Endodermal cell (in vitro differentiated cells): Measurements from ENCODE around the gene HSPH1. TPM values are rescaled to one million over a fixed set of nuclear protein-coding genes. Genes with fewer than 3 reads are reported as not detected.
A peak's percentile ranks its signal among the peaks of the same experiment; 100 is the strongest.

ENCODE experiments used
- DNase-seq: peaks from one replicate; pipeline ENCODE4 v3.0.0-alpha.2; 2017
- H3K27ac ChIP-seq: 2 replicates; pipeline ENCODE4 v1.5.1; 2013; ENCODE audit warnings: mild to moderate bottlenecking, low read depth, low read length, moderate library complexity
- H3K27me3 ChIP-seq: 2 replicates; pipeline ENCODE4 v1.6.1; 2013; ENCODE audit warnings: mild to moderate bottlenecking, low read length, moderate library complexity; ENCODE audit not compliant: insufficient read depth, control insufficient read depth, poor library complexity, severe bottlenecking
- H3K36me3 ChIP-seq: 2 replicates; pipeline ENCODE4 v1.7.0; 2013; ENCODE audit warnings: mild to moderate bottlenecking, low read length, moderate library complexity; ENCODE audit not compliant: control insufficient read depth, insufficient read depth
- H3K4me1 ChIP-seq: one replicate; pipeline ENCODE4 v1.7.0; 2013; ENCODE audit warnings: low read length; ENCODE audit not compliant: control insufficient read depth, insufficient read depth
- H3K4me3 ChIP-seq: 2 replicates; pipeline ENCODE4 v1.5.1; 2013; ENCODE audit warnings: mild to moderate bottlenecking, low read length, moderate library complexity
- H3K9ac ChIP-seq: 2 replicates; pipeline ENCODE4 v1.6.1; 2013; ENCODE audit warnings: mild to moderate bottlenecking, low read length, moderate library complexity; ENCODE audit not compliant: poor library complexity, severe bottlenecking; ENCODE audit errors: extremely low read depth
- H3K9me3 ChIP-seq: 2 replicates; pipeline ENCODE4 v1.6.1; 2013; ENCODE audit warnings: mild to moderate bottlenecking, low read length, moderate library complexity; ENCODE audit not compliant: control insufficient read depth
- H3K27ac Mint-ChIP-seq: 2 replicates; pipeline ENCODE4 v1.8.0; 2020; ENCODE audit warnings: mixed read lengths
- H3K27me3 Mint-ChIP-seq: 2 replicates; pipeline ENCODE4 v1.8.0; 2021; ENCODE audit warnings: mild to moderate bottlenecking, mixed read lengths; ENCODE audit not compliant: insufficient read depth
- H3K36me3 Mint-ChIP-seq: 2 replicates; pipeline ENCODE4 v1.8.0; 2020; ENCODE audit warnings: low read depth, mixed read lengths
- H3K4me1 Mint-ChIP-seq: 2 replicates; pipeline ENCODE4 v1.8.0; 2020; ENCODE audit warnings: mixed read lengths
- H3K4me3 Mint-ChIP-seq: 2 replicates; pipeline ENCODE4 v1.8.0; 2020; ENCODE audit warnings: mild to moderate bottlenecking, moderate library complexity, mixed read lengths
- H3K9me3 Mint-ChIP-seq: 2 replicates; pipeline ENCODE4 v1.8.0; 2020; ENCODE audit warnings: mild to moderate bottlenecking, mixed read lengths
- CTCF ChIP-seq: fragments of 200-600 bp; sonication (generic); conservative IDR thresholded peaks from 2 replicates; pipeline ENCODE4 v1.5.0; 2021; ENCODE audit warnings: antibody characterized with exemption, mild to moderate bottlenecking
- WGBS, 2 experiments: methylation state at CpG; one replicate each; pipeline versions ENCODE4 v1.1.5 to v1.1.7; 2013; ENCODE audit warnings: missing lambda C conversion rate in 2 of 2, mixed read lengths in 1 of 2; ENCODE audit not compliant: insufficient coverage in 1 of 2, insufficient read length in 1 of 2; 5-methylcytosine and 5-hydroxymethylcytosine counted together
- total RNA-seq, 2 donors: library from RNA; stranded (reverse); fragmentation: NEBNext Ultra II Directional in 1 of 2; extraction: Animal tissue kit (Norgen Biotek cat#: 25700) in 1 of 2; gene quantifications; 2 replicates in 1 of 2; 3 replicates in 1 of 2; pipeline ENCODE4 v1.2.1, GENCODE V29; 2021

Gene HSPH1
- total RNA-seq, 2 donors from 2014 or later: 88.0 to 120 TPM

GRCh38 chr13:31105020-31105795 lies 56.5 kb downstream of the HSPH1 start:
- Histone ChIP-seq H3K9ac (no peak overlapping the region), H3K9me3 (no peaks in the 10 kb centered on the region), H3K27ac (no peak overlapping the region), H3K4me1 (no peaks in the 10 kb centered on the region), H3K4me3 (no peak overlapping the region), H3K27me3 (no peaks in the 10 kb centered on the region), H3K36me3 (no peaks in the 10 kb centered on the region)
- H3K27ac Mint-ChIP-seq: no peak overlapping the region
- H3K27me3 Mint-ChIP-seq: peaks cover 10% of the 10 kb centered on the region
- no peaks in the 10 kb centered on the region for H3K36me3 Mint-ChIP-seq
- WGBS, 2 experiments: 89 to 100% methylated on average over 2 to 6 of the region's 6 CpGs
- H3K4me1 Mint-ChIP-seq: peaks cover 1% of the 10 kb centered on the region
- DNase-seq: peak; percentile 55
- H3K9me3 Mint-ChIP-seq: no peaks in the 10 kb centered on the region
- H3K4me3 Mint-ChIP-seq: no peak overlapping the region
- peak; percentile 64 for TF ChIP-seq CTCF

DNA sequence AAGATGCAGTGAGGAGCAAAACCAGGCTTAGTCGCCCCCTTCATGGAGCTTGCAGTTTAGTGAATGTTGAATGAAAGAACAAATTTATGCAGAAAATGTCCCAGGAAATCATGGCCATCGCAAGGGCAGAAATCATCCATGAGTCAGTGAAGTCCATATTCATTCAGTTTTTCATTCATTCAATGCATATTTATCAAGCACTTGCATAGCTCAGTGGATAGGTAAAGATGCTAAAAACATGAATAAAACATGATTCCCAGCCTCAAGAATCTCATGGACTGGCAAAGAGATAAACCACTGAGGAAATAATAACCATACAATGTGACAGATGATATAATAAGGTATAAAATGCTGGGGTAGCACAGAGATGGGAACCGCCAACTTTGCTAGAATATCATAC lies 58.8 kb downstream of the HSPH1 start:
- H3K4me1 ChIP-seq: no peaks in the 10 kb centered on the region
- H3K4me3 ChIP-seq: no peak overlapping the region
- no peaks in the 10 kb centered on the region for H3K36me3 ChIP-seq
- H3K36me3 Mint-ChIP-seq: no peaks in the 10 kb centered on the region
- no peak for DNase-seq
- no peak overlapping the region for H3K27ac Mint-ChIP-seq
- no peaks in the 10 kb centered on the region for H3K9me3 ChIP-seq
- no peaks in the 10 kb centered on the region for H3K27me3 ChIP-seq
- peaks cover 8% of the 10 kb centered on the region for H3K27me3 Mint-ChIP-seq
- no peak for TF ChIP-seq CTCF
- no peak overlapping the region for H3K27ac ChIP-seq
- no peak overlapping the region for H3K4me3 Mint-ChIP-seq
- no peaks in the 10 kb centered on the region for H3K9me3 Mint-ChIP-seq
- H3K9ac ChIP-seq: no peak overlapping the region
- 97 to 100% methylated on average over 1 to 3 of the region's 3 CpGs for WGBS, 2 experiments
- peaks cover 5% of the 10 kb centered on the region for H3K4me1 Mint-ChIP-seq

DNA sequence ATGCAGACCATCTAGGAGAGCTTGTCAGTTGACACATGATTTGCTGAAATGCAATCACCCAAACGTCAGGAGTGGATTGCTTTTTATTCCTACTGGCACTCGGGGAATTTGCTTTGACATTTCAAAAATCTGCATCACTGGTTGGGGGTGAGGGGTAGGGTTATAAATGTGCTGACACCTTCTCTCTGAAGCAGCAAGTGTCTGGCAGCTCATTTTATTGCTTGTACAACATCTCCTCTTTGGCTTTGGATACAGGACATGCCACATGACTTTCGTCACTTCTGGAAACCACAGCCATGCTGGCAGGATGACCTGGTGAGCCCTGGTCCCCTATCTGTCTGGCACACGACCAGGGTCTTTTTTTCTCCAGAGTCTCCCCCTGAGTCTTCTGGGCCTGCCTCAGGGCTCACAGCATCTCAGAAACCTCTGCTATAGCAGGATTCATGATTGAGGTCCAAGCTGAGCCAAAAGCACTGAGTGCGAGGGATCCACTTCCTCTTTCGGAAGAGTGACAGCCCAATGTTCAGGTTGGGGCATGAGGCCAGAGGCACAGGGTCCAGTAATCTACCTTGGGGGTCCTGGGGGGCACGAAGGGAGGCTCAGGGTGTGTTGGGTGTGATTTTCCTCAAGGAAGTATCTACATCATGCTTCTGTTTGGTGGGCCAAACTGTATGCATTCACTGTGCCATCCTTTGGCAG lies 60.1 kb downstream of the HSPH1 start:
- H3K36me3 ChIP-seq: no peaks in the 10 kb centered on the region
- WGBS, 2 experiments: 66 to 82% methylated on average over 4 to 7 of the region's 7 CpGs
- no peak overlapping the region for H3K9ac ChIP-seq
- H3K27me3 ChIP-seq: no peaks in the 10 kb centered on the region
- H3K4me3 ChIP-seq: no peak overlapping the region
- H3K4me1 ChIP-seq: peaks cover 8% of the 10 kb centered on the region
- no peak overlapping the region for H3K27ac Mint-ChIP-seq
- no peak overlapping the region for H3K4me3 Mint-ChIP-seq
- H3K27ac ChIP-seq: no peak overlapping the region
- H3K36me3 Mint-ChIP-seq: no peaks in the 10 kb centered on the region
- no peak for DNase-seq
- peaks cover 8% of the 10 kb centered on the region for H3K27me3 Mint-ChIP-seq
- H3K9me3 ChIP-seq: no peaks in the 10 kb centered on the region
- H3K9me3 Mint-ChIP-seq: no peaks in the 10 kb centered on the region
- peaks cover 17% of the 10 kb centered on the region for H3K4me1 Mint-ChIP-seq
- TF ChIP-seq CTCF: no peak
